MM.1S (cell line): ENCODE results near the gene NLK.

Source experiments
- CTCF ChIP-seq: fragments of 300-600 bp; sonication (generic); IDR thresholded peaks from 2 replicates; pipeline ENCODE4 v1.5.1; 2016; ENCODE audit warnings: antibody characterized with exemption, low read length, mixed read lengths
- EZH2 ChIP-seq: fragments of 300-600 bp; sonication (generic); optimal IDR thresholded peaks from 2 replicates; pipeline ENCODE3; 2017; ENCODE audit warnings: low read depth, mild to moderate bottlenecking, antibody characterized with exemption, low read length, mixed read lengths
- EZH2phosphoT487 ChIP-seq: fragments of 300-600 bp; sonication (generic); IDR thresholded peaks from 2 replicates; pipeline ENCODE4 v1.6.1; 2018; ENCODE audit warnings: antibody characterized with exemption, low read length

- TF ChIP-seq CTCF (no peak), EZH2 (no peak), EZH2phosphoT487 (no peak)
These were observed 127.3 kb downstream of the NLK start for GRCh38 chr17:28169621-28170349.
